Measurements from ENCODE around the gene ANKRD40. TPM values are rescaled to one million over a fixed set of nuclear protein-coding genes. Genes with fewer than 3 reads are reported as not detected.

ANKRD40 gene
- total and polyA plus RNA-seq, 2 donors (not counting 3 experiments of a cell fraction or from before 2014, with no cell fraction given): 24.5 to 56.0 TPM

DNA sequence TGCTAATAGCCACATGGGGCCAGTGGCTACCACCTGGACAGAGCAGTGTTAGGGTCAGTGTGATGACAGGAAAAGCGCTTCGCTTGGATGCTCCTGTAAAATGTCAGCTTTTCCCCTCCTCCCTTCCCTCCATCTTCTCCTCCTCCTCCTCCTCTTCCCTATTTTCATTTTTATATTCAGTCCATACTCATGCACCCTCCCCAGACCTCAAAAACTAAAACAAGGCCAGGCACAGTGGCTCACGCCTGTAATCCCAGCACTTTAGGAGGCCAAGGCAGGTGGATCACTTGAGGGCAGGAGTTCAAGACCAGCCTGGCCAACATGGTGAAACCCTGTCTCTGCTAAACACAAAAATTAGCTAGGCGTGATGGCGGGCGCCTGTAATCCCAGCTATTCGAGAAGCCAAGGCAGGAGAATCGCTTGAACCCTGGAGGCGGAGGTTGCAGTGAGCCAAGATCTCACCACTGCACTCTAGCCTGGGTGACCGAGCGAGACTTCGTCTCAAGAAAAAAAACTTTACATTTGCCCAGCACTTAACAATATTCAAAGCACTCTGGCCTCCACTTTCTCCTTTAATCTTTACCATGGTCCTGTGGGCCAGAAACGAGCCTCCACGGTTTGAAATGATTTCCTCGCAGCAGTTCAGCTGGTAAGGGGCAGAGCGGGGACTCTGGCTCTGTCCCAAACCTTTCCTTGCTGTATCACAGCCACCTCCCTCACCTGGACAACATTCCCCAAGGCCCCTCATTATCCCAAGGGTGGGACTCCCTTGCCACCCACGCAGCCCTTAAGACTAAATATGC, 21.8 kb downstream of the ANKRD40 start:
- H3K27ac ChIP-seq (ENCODE audit: insufficient read depth, low read depth, low read length): no peak overlapping the region
- no peaks in the 10 kb centered on the region for H4K20me1 ChIP-seq (replicated peaks; ENCODE audit: control insufficient read depth, extremely low read depth, insufficient read depth, low read length)
- POLR2A ChIA-PET: no interaction called here
- peaks cover 5% of the 10 kb centered on the region for H3K4me1 ChIP-seq (ENCODE audit: control insufficient read depth, extremely low read depth, insufficient read depth, low read length)
- no peaks in the 10 kb centered on the region for H3K79me2 ChIP-seq (ENCODE audit: control insufficient read depth, insufficient read depth, low read length)
- TF ChIP-seq, protein P1, sequence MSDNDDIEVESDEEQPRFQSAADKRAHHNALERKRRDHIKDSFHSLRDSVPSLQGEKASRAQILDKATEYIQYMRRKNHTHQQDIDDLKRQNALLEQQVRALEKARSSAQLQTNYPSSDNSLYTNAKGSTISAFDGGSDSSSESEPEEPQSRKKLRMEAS (IDR thresholded peaks at IDR 0.05; ENCODE audit: insufficient read depth, insufficient read length): no peak
- TF ChIP-seq CTCF (IDR thresholded peaks at IDR 0.05; ENCODE audit: extremely low read depth in 1 of 2, insufficient read depth in 1 of 2, low read depth in 1 of 2, low read length in 2 of 2): no peak
- TF ChIP-seq MYC (IDR thresholded peaks at IDR 0.05; ENCODE audit: low read depth, low read length): no peak
- no peak for TF ChIP-seq GATA2 (IDR thresholded peaks at IDR 0.05; ENCODE audit: insufficient read depth, insufficient read length, low read depth, low read length)
- TF ChIP-seq JUN (IDR thresholded peaks at IDR 0.05; ENCODE audit: borderline replicate concordance, insufficient read depth, insufficient read length, low read depth): no peak
- TF ChIP-seq POLR2A (IDR thresholded peaks at IDR 0.05; ENCODE audit: low read depth, low read length): no peak
- no peak for TF ChIP-seq EZH2 (IDR thresholded peaks at IDR 0.05; ENCODE audit: borderline replicate concordance, low read depth, low read length, severe bottlenecking)
- TF ChIP-seq FOS (IDR thresholded peaks at IDR 0.05; ENCODE audit: borderline replicate concordance, insufficient read depth, low read length): no peak
- TF ChIP-seq POLR2AphosphoS5 (IDR thresholded peaks at IDR 0.05; ENCODE audit: insufficient read depth, low read depth, low read length): no peak
- H3K4me3 ChIP-seq (replicated peaks in 1 of 3; ENCODE audit: insufficient read depth in 1 of 3, low read depth in 1 of 3, low read length in 3 of 3): no peak overlapping the region
- H3K9me1 ChIP-seq (replicated peaks; ENCODE audit: control insufficient read depth, extremely low read depth, insufficient read depth, low read length): no peaks in the 10 kb centered on the region
- H3K9ac ChIP-seq (replicated peaks; ENCODE audit: extremely low read depth, insufficient read depth, low read length): no peak overlapping the region
- BruUV-seq (replicated peaks): no TSS peak
- no peak overlapping the region for H3K4me2 ChIP-seq (ENCODE audit: insufficient read depth, low read length)
- no peak for FAIRE-seq
- no peak for DNase-seq (ENCODE audit: low read depth, low spot score)
- dilution Hi-C loops (cut with MboI; ENCODE audit: extremely low pct_ligation_motif_present, low sequenced_read_pairs): no loop called here
- CTCF ChIA-PET: interaction anchor here (1.0 to 7.9 kb wide), 5 partner anchors 9 to 135 kb away, joined by 3 to 105 read pairs (median 10); no protein-coding TSS in a partner anchor
- H2AFZ ChIP-seq (ENCODE audit: low read depth, low read length): no peak overlapping the region
- H3K9me3 ChIP-seq (replicated peaks; ENCODE audit: control insufficient read depth, insufficient read depth, low read length): no peaks in the 10 kb centered on the region
- no peaks in the 10 kb centered on the region for H3K36me3 ChIP-seq (ENCODE audit: control insufficient read depth in 2 of 2, extremely low read depth in 1 of 2, insufficient read depth in 2 of 2, low read length in 2 of 2)
- no peaks in the 10 kb centered on the region for H3K27me3 ChIP-seq (ENCODE audit: control insufficient read depth in 2 of 2, insufficient read depth in 2 of 2, low read length in 2 of 2)
- intact Hi-C loops (cut with micrococcal nuclease): no loop called here
